Globus pallidus (tissue), 1 donor: ENCODE data around the gene SPTAN1.

Experiments used
- DNase-seq: peaks from one replicate; pipeline ENCODE4 v3.0.0-alpha.2; 2015; ENCODE audit warnings: low spot score

Gene SPTAN1

DNA sequence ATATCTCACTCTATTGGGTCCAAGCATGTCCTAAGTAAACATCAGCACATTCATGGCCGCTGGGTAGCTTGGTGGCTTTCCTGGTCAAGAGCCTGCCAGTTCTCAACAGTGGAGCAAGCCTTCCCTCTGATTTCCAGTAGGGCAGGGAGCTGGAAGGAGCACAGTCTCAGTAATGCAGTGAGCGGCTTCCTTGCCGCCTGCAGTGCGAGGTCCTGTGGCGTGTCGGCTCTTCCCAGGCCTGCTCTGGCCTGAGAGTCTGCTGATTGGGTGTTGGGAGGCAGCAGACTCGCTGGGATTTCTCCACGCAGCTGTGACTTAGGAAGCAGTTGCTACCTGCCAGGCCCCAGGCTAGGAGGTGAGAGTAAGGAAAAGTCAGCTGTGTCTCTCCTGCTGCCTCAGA is 51.3 kb downstream of the SPTAN1 start:
- DNase-seq = no peak

DNA sequence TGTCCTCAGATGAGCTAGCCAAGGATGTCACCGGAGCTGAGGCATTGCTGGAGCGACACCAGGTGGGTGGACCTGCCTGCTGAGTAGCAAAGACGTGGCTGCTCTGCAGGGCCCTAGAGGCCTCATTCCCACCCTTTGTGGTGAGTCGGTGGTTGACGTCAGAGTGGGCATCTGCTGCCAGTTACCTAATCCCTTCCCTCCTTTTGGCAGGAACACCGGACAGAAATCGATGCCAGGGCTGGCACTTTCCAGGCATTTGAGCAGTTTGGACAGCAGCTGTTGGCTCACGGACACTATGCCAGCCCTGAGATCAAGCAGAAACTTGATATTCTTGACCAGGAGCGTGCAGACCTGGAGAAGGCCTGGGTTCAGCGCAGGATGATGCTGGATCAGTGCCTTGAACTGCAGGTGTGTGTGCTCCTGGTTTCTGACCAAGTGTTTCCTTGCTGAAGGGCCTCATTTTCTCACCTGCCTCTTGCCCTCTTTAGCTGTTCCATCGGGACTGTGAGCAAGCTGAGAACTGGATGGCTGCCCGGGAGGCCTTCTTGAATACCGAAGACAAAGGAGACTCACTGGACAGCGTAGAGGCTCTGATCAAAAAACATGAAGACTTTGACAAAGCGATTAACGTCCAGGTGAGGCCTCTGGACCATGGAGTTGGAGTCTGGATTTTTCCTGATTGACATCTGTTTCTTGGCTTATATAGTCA is 55.4 kb downstream of the SPTAN1 start:
- DNase-seq = peak; percentile 83

DNA sequence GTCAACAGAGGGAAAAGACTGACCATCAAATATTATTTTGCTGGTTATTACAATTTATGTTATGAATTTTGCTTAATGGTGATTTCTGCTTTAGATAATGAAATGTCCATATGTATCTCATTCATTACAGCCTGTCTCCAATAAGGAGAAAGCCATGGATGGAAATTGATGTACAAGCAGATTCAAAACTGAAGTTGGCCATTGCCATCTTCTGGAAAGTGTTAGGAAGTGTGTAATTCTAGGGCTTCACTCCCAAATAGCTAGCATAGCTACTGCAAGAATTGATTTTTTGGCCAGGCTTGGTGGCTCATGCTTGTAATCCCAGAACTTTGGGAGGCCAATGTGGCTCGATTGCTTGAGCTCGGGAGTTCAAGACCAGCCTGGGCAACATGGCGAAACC is 58.5 kb downstream of the SPTAN1 start:
- DNase-seq = peak; percentile 16

DNA sequence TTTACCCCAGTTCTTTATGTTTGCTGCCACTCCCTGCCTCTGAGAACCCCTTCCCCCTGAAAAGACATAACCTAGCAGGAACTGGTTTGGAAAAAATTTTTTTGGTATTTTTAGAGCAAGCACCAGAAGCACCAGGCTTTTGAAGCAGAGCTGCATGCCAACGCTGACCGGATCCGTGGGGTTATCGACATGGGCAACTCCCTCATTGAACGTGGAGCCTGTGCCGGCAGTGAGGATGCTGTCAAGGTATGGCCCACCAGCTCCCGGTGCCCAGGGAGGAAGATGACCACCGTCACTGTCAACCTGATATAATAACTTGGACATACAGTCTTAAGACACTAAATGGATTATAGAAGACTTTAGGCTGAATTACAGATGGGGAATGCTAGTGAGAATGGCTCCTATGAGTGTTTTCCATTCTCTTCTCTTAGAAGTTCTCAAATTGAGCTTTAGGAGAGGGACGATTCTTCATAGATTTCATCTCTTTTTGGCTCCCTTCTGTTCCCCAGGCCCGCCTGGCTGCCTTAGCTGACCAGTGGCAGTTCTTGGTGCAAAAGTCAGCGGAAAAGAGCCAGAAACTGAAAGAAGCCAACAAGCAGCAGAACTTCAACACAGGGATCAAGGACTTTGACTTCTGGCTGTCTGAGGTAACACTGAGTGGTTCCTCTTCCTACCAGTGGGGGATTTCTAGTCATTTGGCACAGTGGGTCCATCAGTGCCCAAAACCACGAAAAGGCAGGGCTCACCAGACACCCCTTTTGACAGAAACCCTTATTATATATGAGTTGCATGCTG is 59.4 kb downstream of the SPTAN1 start:
- no peak for DNase-seq

DNA sequence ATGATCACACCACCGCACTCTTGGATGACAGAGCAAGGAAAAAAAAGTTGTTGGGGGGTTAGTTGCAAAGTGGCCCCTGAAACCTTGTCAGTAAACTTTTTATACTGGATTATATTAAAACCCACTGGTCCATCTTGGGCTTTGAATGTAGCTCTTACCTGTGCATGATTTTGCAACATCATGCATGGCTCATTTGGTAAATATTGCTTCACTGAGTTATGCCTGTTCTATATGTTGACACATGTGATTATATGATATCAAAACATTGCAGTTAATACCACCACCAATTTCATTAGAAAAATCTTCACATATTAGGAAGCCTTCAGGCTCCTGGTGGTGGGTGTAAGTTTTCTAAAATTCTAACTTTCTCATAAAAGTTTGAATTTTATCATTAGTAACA is 62.3 kb downstream of the SPTAN1 start:
- DNase-seq = no peak

DNA sequence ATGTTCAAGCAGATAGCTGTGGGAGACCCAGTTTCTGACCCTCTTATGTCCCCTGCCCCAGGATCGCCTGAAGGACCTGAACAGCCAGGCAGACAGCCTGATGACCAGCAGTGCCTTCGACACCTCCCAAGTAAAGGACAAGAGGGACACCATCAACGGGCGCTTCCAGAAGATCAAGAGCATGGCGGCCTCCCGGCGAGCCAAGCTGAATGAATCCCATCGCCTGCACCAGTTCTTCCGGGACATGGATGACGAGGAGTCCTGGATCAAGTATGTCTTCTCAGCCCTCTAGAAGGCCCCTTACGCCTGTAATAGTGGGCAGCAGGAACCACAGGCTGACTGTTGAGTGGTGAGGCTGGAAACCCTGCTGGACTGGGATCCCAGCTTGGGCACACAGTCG is 63.2 kb downstream of the SPTAN1 start:
- DNase-seq = no peak

DNA sequence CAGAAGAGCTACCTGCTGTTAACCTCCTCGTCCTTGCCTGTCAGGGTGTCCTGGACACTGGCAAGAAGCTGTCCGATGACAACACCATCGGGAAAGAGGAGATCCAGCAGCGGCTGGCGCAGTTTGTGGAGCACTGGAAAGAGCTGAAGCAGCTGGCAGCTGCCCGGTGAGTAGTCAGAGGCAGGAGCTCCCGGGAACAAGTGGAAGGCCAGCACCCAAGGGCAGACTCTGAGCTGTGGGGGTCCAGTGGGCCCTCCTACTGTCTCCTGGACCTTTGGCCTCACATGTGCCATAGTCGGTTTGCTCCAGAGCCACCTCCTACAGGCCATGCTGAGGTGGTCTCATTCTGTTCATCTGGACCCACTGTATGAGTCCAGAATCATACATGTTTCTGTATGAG is 65.6 kb downstream of the SPTAN1 start:
- no peak for DNase-seq

DNA sequence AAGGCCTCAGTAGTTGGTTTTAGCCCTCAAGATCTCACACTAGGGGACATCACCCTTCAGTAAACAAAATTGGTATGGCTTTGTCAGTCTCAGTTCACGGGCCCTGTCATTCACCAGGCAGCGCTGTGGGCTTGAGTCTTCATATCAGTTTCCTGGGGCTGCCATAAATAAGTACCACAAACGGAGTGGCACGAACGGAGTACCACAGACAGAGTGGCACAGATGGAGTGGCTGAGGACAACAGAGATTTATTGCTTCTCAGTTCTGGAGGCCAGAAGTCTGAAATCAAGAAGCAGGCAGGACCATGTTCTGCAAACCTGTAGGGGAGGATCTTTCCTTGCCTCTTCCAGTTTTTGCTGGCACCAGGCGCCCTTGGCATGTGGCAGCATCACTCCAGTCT is 66.7 kb downstream of the SPTAN1 start:
- DNase-seq = no peak

DNA sequence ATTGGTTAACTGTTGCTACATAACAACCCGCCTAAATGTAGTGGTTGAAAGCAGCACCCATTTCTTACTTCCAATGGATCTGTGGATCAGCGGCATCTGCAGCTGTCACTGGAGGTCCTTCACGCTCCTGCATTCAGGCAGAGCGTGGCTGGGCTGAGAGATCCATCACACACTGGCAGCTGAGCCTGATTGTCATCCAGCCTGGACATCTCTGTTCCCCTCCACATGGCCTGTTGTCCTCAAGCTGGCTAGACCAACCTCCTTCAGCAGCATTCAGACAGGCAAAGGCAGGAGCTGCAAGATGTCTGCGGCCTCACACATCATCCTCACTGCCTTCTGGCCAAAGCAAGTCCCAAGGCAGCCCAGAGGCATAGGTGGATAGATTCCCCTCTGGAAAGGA is 67.4 kb downstream of the SPTAN1 start:
- DNase-seq = no peak

DNA sequence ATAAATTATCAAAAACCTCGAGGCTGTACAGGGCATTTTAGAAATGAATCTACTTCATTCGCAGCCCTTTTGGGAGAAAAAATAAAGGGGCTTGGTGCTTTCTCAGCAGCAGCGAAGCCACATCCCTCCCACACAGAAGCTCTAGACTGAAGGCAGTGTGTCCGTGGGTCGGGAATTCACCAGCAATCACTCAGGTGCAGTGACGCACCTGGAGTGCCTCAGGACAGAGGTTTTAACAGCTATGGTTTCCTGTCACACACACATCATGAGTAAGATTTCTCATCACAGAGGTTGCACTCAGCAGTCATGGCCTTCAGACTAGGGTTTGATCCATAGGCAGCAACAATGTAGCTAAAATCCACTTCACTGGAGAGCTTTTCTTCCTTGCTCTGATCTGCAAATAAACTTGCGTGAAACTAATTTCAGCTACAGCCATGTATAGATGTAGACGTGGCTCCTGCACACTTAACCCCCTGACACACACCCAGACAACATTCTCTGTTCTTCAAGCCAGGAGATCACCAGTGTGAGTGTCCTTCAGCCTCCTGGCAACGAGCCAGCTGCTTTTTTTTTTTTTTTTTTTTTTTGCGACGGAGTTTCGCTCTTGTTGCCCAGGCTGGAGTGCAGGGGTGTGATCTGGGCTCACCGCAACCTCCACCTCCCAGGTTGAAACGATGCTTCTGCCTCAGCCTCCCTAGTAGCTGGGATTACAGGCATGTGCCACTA is 69.5 kb downstream of the SPTAN1 start:
- no peak for DNase-seq

GRCh38 chr9:128624566-128624965 is 72.2 kb downstream of the SPTAN1 start:
- DNase-seq = no peak

GRCh38 chr9:128625391-128626146 is 73.2 kb downstream of the SPTAN1 start:
- no peak for DNase-seq

DNA sequence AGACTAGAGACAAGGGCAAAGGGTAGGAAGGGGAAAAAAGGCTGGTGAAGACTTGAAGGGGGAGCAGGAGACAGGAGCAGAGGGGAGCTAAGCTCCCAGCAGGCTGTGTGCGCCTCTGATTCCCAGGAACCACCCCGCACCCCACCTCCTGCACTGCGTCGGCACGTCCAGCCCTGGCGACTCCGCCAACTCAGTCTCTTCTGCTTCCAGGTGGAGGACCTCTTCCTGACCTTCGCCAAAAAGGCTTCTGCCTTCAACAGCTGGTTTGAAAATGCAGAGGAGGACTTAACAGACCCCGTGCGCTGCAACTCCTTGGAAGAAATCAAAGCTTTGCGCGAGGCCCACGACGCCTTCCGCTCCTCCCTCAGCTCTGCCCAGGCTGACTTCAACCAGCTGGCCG is 73.8 kb downstream of the SPTAN1 start:
- no peak for DNase-seq

DNA sequence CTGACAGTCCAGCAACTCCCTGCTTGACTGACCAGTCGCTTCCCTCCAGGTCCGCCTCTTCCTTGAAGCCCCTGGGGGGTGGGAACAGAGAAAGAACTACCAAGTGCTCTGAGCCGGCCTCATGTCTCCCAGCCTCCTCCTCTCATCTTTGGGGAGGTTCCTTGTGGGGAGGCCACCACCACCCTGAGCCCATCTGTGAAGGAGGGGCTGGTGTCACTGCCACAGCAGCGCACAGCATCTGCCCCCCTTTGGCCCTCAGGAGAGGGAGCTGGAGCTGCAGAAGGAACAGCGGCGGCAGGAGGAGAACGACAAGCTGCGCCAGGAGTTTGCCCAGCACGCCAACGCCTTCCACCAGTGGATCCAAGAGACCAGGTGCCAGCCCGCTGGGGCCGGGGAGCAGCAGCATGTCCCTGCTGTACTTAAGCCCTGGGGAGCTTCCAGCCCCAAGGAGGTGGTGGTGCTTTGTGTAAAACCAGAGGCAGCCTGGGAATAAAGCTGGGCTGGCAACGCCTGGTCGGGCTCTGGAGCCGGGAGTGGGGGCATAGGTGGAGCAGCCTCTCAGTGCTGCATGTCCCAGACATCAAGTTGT is 74.8 kb downstream of the SPTAN1 start:
- peak; percentile 62 for DNase-seq

DNA sequence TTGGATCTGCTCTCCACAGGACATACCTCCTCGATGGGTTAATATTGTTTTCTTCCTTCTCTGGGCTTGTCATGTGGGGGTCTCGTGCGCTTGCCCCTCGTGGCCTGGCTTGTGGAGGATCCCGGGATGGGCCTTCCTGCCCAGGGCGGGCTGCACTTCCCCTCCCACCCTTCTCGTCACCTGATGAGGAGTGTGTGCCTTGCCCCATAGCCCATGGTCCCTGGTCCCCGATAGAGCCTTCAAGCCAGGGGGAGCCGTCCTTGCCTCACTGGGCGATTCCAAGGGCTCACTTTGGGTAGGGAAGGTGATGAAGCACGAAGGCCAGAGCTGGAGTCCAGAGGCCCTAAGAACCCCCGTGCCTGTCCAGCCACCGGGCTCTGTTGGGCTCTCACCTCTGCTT is 75.5 kb downstream of the SPTAN1 start:
- DNase-seq = no peak

- DNase-seq = peak; percentile 63
Measured at GRCh38 chr9:128628471-128629048, 76.2 kb downstream of the SPTAN1 start.

DNA sequence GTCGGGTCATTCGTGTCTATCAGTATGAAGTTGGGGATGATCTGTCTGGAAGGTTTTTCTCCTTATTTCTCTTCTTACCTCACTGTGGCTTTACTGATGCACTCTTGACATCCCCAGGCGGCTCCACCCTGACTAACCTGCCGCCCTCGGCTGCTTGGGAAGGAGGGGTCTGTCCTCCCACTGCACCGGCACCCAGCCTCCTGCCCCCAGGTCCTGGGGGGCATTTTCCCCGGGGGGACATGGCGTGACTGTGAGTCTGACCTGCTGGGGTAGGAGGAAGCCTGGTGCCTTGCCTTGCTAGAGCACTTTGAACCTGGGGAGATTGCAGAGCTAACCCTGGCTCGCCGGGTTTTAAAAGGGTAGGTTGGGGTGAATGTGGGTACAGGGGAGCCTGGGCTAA is 76.7 kb downstream of the SPTAN1 start:
- no peak for DNase-seq

DNA sequence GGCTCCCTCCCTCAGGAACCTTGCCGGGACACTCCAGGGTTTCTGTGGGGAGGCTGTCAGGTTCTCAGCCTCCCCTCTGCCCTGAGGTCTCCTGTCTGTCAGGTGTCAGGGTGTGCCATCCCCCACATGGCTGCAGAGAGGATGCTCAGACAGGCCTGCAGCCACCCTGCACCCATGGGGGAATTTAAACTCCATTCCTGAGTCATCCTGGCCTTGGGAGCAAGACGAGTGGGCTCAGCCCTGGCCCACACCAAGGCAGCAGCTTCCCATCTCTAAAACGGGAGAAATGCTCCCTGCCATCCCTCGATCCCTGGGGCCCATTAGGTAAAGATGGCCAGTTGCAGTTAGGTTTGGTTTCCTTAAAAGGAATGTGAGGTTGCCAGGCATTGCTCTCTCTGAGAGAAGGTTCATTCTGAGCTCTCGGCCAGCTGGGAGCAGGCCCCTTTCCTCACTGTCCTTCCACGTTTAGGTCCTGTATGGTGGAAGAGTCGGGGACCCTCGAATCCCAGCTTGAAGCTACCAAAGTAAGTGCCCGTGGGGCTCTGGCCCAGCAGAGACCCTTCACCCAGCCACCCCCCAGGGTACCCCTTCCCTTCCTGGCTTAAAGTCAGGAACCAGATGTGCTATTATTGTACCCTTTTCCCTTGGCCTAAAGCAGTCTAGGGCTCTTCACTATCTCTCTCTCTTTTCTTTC is 77.6 kb downstream of the SPTAN1 start:
- no peak for DNase-seq

GRCh38 chr9:128631636-128632035 is 79.2 kb downstream of the SPTAN1 start:
- DNase-seq = no peak

DNA sequence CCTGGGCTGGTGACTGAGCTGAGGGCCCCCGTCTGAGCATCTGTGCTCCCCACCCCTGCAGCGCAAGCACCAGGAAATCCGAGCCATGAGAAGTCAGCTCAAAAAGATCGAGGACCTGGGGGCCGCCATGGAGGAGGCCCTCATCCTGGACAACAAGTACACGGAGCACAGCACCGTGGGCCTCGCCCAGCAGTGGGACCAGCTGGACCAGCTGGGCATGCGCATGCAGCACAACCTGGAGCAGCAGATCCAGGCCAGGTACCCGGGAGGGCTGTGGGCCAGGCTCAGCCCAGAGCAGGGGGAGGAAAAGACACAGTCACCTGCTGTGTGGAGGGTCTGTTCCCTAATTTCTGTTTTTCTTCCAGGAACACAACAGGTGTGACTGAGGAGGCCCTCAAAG is 79.7 kb downstream of the SPTAN1 start:
- no peak for DNase-seq

- no peak for DNase-seq
Measured at GRCh38 chr9:128632486-128632885, 80.1 kb downstream of the SPTAN1 start.
